NCI-H146 treated with DMSO at 0.1 percent for 48 hours (cell line): Measurements from ENCODE around the gene JAM2.

Source experiments
- DNase-seq: peaks from one replicate; lab custom pipeline; 2025; ENCODE audit not compliant: unreplicated experiment; lab: John Stamatoyannopoulos, UW

The JAM2 gene

GRCh38 chr21:25717491-25718147 is 78.6 kb downstream of the JAM2 start:
- DNase-seq = no peak

GRCh38 chr21:25721987-25722386 is 82.9 kb downstream of the JAM2 start:
- DNase-seq = no peak

- DNase-seq = no peak
Measured at GRCh38 chr21:25722631-25723030, 83.6 kb downstream of the JAM2 start.

GRCh38 chr21:25732091-25732760 is 93.2 kb downstream of the JAM2 start:
- DNase-seq = no peak

- no peak for DNase-seq
Measured at GRCh38 chr21:25733859-25734653, 95.0 kb downstream of the JAM2 start.

GRCh38 chr21:25734654-25734903 is 95.5 kb downstream of the JAM2 start:
- DNase-seq = no peak

GRCh38 chr21:25734904-25735645 is 96.0 kb downstream of the JAM2 start, which contains the start of the genes ATP5PF and GABPA:
Gene ATP5PF, minus strand, starts transcription at chr21:25734904. Its CDS starts 5,110 bp downstream, at chr21:25729794.
Gene GABPA, plus strand, starts transcription at chr21:25734972. Its CDS starts 6,627 bp downstream, at chr21:25741599.
- DNase-seq = peak; percentile 90

GRCh38 chr21:25735646-25736597 is 96.9 kb downstream of the JAM2 start:
- DNase-seq = no peak

- DNase-seq = no peak
Measured at GRCh38 chr21:25737421-25737820, 98.4 kb downstream of the JAM2 start.

GRCh38 chr21:25742900-25743299 is 103.8 kb downstream of the JAM2 start:
- DNase-seq = no peak

- DNase-seq = no peak
Measured at GRCh38 chr21:25744854-25745253, 105.8 kb downstream of the JAM2 start.

GRCh38 chr21:25750085-25750484 is 111.0 kb downstream of the JAM2 start:
- DNase-seq = no peak

GRCh38 chr21:25752416-25752815 is 113.4 kb downstream of the JAM2 start:
- DNase-seq = no peak

GRCh38 chr21:25756190-25756932 is 117.3 kb downstream of the JAM2 start:
- DNase-seq = no peak

- DNase-seq = no peak
Measured at GRCh38 chr21:25757531-25757930, 118.5 kb downstream of the JAM2 start.

- DNase-seq = no peak
Measured at GRCh38 chr21:25759573-25759972, 120.5 kb downstream of the JAM2 start.

GRCh38 chr21:25760061-25760460 is 121.0 kb downstream of the JAM2 start:
- DNase-seq = no peak

GRCh38 chr21:25760677-25761076 is 121.6 kb downstream of the JAM2 start:
- DNase-seq = no peak

- no peak for DNase-seq
Measured at GRCh38 chr21:25764065-25764464, 125.0 kb downstream of the JAM2 start.
